ENCODE measurements around the gene MRPL38.
A peak's percentile ranks its signal among the peaks of the same experiment; 100 is the strongest.
"Not testable (repeated sequence)": the region's sequence is repeated elsewhere in the genome, so short reads cannot be mapped to it uniquely, and the experiment has no call there.

The MRPL38 gene

GRCh38 chr17:75876190-75876937 lies 28.3 kb downstream of the MRPL38 start:
- no peak for DNase-seq (ENCODE audit: low spot score)

GRCh38 chr17:75875940-75876189 lies 28.8 kb downstream of the MRPL38 start:
- DNase-seq (ENCODE audit: low spot score): no peak

- DNase-seq (ENCODE audit: low spot score): no peak
Observed at GRCh38 chr17:75875182-75875939, 29.3 kb downstream of the MRPL38 start.

- no peak for DNase-seq (ENCODE audit: low spot score)
Observed at GRCh38 chr17:75874323-75875181, 30.1 kb downstream of the MRPL38 start.

- DNase-seq (ENCODE audit: low spot score): no peak
Observed at GRCh38 chr17:75873587-75874322, 30.9 kb downstream of the MRPL38 start.

- peak; percentile 96 for DNase-seq (ENCODE audit: low spot score)
Observed at GRCh38 chr17:75872434-75873351, 32.0 kb downstream of the MRPL38 start.

- not testable (repeated sequence) for DNase-seq (ENCODE audit: low spot score)
Observed at GRCh38 chr17:75870228-75870627, 34.5 kb downstream of the MRPL38 start.

- no peak for DNase-seq (ENCODE audit: low spot score)
Observed at GRCh38 chr17:75869282-75870141, 35.2 kb downstream of the MRPL38 start.

- DNase-seq (ENCODE audit: low spot score): not testable (repeated sequence)
Observed at GRCh38 chr17:75868730-75869281, 35.9 kb downstream of the MRPL38 start.

- DNase-seq (ENCODE audit: low spot score): not testable (repeated sequence)
Observed at GRCh38 chr17:75865404-75866188, 39.1 kb downstream of the MRPL38 start.

- DNase-seq (ENCODE audit: low spot score): not testable (repeated sequence)
Observed at GRCh38 chr17:75864887-75865286, 39.8 kb downstream of the MRPL38 start.

- DNase-seq (ENCODE audit: low spot score): no peak
Observed at GRCh38 chr17:75864448-75864871, 40.2 kb downstream of the MRPL38 start.

GRCh38 chr17:75861927-75862317 lies 42.8 kb downstream of the MRPL38 start:
- no peak for DNase-seq (ENCODE audit: low spot score)

- not testable (repeated sequence) for DNase-seq (ENCODE audit: low spot score)
Observed at GRCh38 chr17:75859358-75859757, 45.3 kb downstream of the MRPL38 start.

GRCh38 chr17:75856062-75856756 lies 48.5 kb downstream of the MRPL38 start:
- DNase-seq (ENCODE audit: low spot score): no peak

GRCh38 chr17:75855310-75856061 lies 49.2 kb downstream of the MRPL38 start, which contains the start of gene WBP2:
TSS of gene WBP2 (minus strand) at chr17:75855335. CDS start at chr17:75855297, 38 bp downstream.
- DNase-seq (ENCODE audit: low spot score): peak; percentile 99

GRCh38 chr17:75854881-75855309 lies 49.8 kb downstream of the MRPL38 start:
- no peak for DNase-seq (ENCODE audit: low spot score)

Data from kidney capillary endothelial cell (primary cell).